Natural killer cell (primary cell): ENCODE results near the gene KPNB1. TPM values are rescaled to one million over a fixed set of nuclear protein-coding genes. Genes with fewer than 3 reads are reported as not detected.

Source experiments
- ATAC-seq, 3 donors: fragments of 150-1000 bp in 2 of 3; fragments of 200-7000 bp in 1 of 3; cut with Tn5 transposase; 1 replicate in 1 of 3; 2 replicates in 2 of 3; pipeline ENCODE4 v1.10.0; 2021; ENCODE audit warnings: mild to moderate bottlenecking in 2 of 3, moderate library complexity in 2 of 3
- DNase-seq, 2 donors: peaks; one replicate each; pipeline versions ENCODE4 v3.0.0 to v3.0.0-alpha.2; 2013 to 2021; ENCODE audit warnings: mixed read lengths in 1 of 2
- H3K27ac ChIP-seq: one replicate; pipeline ENCODE4 v1.5.1; 2013; ENCODE audit warnings: mild to moderate bottlenecking, low read length
- H3K27me3 ChIP-seq: one replicate; pipeline ENCODE4 v1.6.1; 2013; ENCODE audit warnings: low read length; ENCODE audit not compliant: control insufficient read depth, insufficient read depth
- H3K36me3 ChIP-seq: one replicate; pipeline ENCODE4 v1.6.1; 2013; ENCODE audit warnings: low read length; ENCODE audit not compliant: control insufficient read depth, insufficient read depth
- H3K4me1 ChIP-seq: one replicate; pipeline ENCODE4 v1.6.1; 2013; ENCODE audit warnings: low read length; ENCODE audit not compliant: control insufficient read depth, insufficient read depth
- H3K4me3 ChIP-seq: one replicate; pipeline ENCODE4 v1.5.1; 2013; ENCODE audit warnings: low read length
- H3K9me3 ChIP-seq: one replicate; pipeline ENCODE4 v1.6.1; 2013; ENCODE audit warnings: low read length; ENCODE audit not compliant: control insufficient read depth, insufficient read depth
- H3K27ac Mint-ChIP-seq, 2 donors: one replicate each; pipeline ENCODE4 v1.8.0; 2022; ENCODE audit warnings: mild to moderate bottlenecking in 2 of 2, mixed read lengths in 2 of 2, moderate library complexity in 1 of 2
- H3K27me3 Mint-ChIP-seq, 2 donors: one replicate each; pipeline ENCODE4 v1.8.0; 2022; ENCODE audit warnings: low read depth in 2 of 2, mixed read lengths in 2 of 2
- H3K36me3 Mint-ChIP-seq: one replicate; pipeline ENCODE4 v1.8.0; 2022; ENCODE audit warnings: mixed read lengths
- H3K4me1 Mint-ChIP-seq, 2 donors: one replicate each; pipeline ENCODE4 v1.8.0; 2022; ENCODE audit warnings: mixed read lengths in 2 of 2
- H3K4me3 Mint-ChIP-seq: one replicate; pipeline ENCODE4 v1.8.0; 2022; ENCODE audit warnings: mild to moderate bottlenecking, moderate library complexity, mixed read lengths
- H3K9me3 Mint-ChIP-seq, 2 donors: one replicate each; pipeline ENCODE4 v1.8.0; 2022; ENCODE audit warnings: mixed read lengths in 2 of 2
- WGBS: methylation state at CpG from one replicate; pipeline ENCODE4 v1.1.7; 2013; ENCODE audit warnings: missing lambda C conversion rate; ENCODE audit not compliant: insufficient coverage; 5-methylcytosine and 5-hydroxymethylcytosine counted together
- intact Hi-C: fragments of 100-400 bp; cut with micrococcal nuclease; formaldehyde crosslinking; loops from one replicate; pipeline ENCODE4 v1.14.2; 2022
- total RNA-seq, 4 donors: library from RNA; stranded (reverse); fragments of 120-200 nt in 1 of 4; gene quantifications; one replicate each; pipeline versions ENCODE4 v1.2.3 to v1.2.4, GENCODE V29; 2013 to 2022
- TF ChIP-seq, protein P1 (sequence below): fragments of 200-600 bp; IDR thresholded peaks from one replicate; pipeline ENCODE4 v1.8.0; 2022; ENCODE audit warnings: antibody characterized with exemption

KPNB1 gene
- total RNA-seq, 3 donors from 2014 or later (not counting 1 experiment from before 2014, with no cell fraction given): 236 to 273 (median 259) TPM

DNA sequence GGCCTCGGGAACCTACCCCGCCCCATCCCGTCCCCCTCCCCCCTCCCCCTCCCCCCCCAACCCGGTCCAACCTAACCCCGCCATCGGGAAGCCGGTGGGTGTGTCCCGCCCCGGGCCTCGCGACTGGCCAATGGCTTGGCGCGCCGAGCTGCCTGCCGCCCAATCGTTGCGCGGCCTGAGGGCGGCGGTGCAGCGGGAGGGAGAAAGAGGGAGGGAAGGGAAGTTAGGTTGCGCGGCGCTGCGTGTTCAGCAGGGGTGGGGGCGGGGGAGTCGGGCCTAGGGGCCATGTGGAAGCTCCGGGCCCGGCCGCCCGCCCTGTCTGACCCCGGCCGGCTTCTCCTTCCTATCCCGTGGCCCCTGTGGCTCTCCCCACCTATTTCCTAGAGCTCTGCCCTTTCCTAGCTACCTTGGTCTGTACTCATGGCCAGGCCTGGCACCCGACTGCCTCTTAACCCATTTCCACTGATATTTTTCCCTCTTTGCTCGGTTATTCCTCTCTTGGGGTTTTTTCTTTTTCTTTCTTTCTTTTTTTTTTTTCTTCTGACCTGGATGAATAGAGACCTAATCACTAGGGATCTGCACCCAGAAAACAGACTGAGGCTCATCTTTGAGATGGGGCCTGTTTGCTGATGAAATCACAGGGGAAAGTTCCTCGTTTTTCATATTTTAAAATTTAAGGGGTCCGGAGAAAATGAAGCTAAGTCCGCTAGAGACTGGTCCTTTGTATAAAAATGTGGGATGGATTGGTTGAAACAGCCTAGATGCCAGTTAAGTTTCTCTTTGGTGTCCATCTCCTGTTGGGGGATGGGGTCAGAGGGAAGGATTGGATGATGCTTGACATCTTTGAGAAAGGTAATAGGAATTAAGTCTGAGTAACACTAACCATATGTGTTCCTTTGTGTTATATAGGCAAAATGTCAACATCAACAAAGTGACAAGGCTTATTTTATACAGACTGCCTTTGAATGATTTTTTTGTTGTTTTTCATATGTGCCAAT lies 1.1 kb downstream of the KPNB1 start:
- intact Hi-C loops: no loop called here
- H3K4me3 ChIP-seq: peak overlapping the region; percentile 84
- ATAC-seq: peak; percentile 46 to 65 (median 50)
- DNase-seq: peak; percentile 81 to 94
- TF ChIP-seq, protein P1, sequence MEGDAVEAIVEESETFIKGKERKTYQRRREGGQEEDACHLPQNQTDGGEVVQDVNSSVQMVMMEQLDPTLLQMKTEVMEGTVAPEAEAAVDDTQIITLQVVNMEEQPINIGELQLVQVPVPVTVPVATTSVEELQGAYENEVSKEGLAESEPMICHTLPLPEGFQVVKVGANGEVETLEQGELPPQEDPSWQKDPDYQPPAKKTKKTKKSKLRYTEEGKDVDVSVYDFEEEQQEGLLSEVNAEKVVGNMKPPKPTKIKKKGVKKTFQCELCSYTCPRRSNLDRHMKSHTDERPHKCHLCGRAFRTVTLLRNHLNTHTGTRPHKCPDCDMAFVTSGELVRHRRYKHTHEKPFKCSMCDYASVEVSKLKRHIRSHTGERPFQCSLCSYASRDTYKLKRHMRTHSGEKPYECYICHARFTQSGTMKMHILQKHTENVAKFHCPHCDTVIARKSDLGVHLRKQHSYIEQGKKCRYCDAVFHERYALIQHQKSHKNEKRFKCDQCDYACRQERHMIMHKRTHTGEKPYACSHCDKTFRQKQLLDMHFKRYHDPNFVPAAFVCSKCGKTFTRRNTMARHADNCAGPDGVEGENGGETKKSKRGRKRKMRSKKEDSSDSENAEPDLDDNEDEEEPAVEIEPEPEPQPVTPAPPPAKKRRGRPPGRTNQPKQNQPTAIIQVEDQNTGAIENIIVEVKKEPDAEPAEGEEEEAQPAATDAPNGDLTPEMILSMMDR: no peak
- peaks cover 17% of the 10 kb centered on the region for H3K4me1 ChIP-seq
- H3K9me3 ChIP-seq: no peaks in the 10 kb centered on the region
- peaks cover 47 to 55% of the 10 kb centered on the region in 2 donors for H3K4me1 Mint-ChIP-seq
- H3K27ac ChIP-seq: peak overlapping the region; percentile 74
- H3K27me3 ChIP-seq: no peaks in the 10 kb centered on the region
- H3K27me3 Mint-ChIP-seq: no peaks in the 10 kb centered on the region
- peaks cover 39% of the 10 kb centered on the region for H3K36me3 ChIP-seq
- H3K36me3 Mint-ChIP-seq: peaks cover 7% of the 10 kb centered on the region
- WGBS: 2% methylated on average over 35 of the region's 39 CpGs
- peak overlapping the region; percentile 90 to 97 for H3K27ac Mint-ChIP-seq
- no peaks in the 10 kb centered on the region for H3K9me3 Mint-ChIP-seq
- peak overlapping the region; percentile 94 for H3K4me3 Mint-ChIP-seq

DNA sequence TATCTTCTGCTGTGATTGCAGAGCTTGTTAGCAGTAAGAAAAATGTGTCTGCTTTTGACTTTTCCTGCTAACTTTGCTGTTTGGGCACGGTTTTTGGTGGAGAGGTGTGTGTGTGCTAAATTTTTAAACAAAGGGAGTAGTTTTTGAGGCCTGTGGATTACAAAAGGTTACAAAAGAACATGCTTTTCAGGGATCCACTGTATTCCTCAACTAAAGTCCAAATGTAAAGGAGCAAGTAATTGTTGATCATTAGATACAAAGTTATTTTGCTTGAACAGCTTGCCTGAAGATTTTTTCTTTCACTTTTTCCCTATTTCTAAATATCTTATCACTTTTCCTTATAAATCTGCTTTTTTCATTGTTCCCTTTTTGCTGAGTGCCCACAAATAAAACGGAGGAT lies 2.0 kb downstream of the KPNB1 start:
- no peaks in the 10 kb centered on the region for H3K9me3 ChIP-seq
- Mint-ChIP-seq H3K4me3 (peak overlapping the region; percentile 94), H3K27me3 (no peaks in the 10 kb centered on the region), H3K36me3 (peaks cover 8% of the 10 kb centered on the region), H3K9me3 (no peaks in the 10 kb centered on the region), H3K4me1 (peaks cover 47 to 57% of the 10 kb centered on the region in 2 donors), H3K27ac (peak overlapping the region; percentile 90 to 97)
- intact Hi-C loops: no loop called here
- no peak overlapping the region for H3K27ac ChIP-seq
- 53% methylated on average over 2 of the region's 2 CpGs for WGBS
- no peaks in the 10 kb centered on the region for H3K27me3 ChIP-seq
- no peak for DNase-seq
- TF ChIP-seq, protein P1: no peak
- H3K4me1 ChIP-seq: peaks cover 17% of the 10 kb centered on the region
- ATAC-seq: no peak
- no peak overlapping the region for H3K4me3 ChIP-seq
- H3K36me3 ChIP-seq: peaks cover 46% of the 10 kb centered on the region

DNA sequence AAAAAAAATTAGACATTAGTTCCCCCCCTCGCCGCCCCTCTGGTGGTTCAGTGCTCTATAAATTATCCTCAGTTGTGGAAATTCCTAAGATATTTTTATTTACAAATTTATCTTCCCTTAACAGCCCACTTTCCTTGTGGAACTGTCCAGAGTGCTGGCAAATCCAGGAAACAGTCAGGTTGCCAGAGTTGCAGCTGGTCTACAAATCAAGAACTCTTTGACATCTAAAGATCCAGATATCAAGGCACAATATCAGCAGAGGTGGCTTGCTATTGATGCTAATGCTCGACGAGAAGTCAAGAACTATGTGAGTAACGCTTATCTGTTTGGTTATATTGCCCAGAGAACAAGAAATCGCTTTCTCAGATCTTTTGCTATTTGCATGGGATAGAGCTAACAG lies 2.9 kb downstream of the KPNB1 start:
- intact Hi-C loops: no loop called here
- Histone ChIP-seq H3K4me3 (no peak overlapping the region), H3K9me3 (no peaks in the 10 kb centered on the region), H3K36me3 (peaks cover 55% of the 10 kb centered on the region), H3K27ac (no peak overlapping the region), H3K4me1 (peaks cover 17% of the 10 kb centered on the region), H3K27me3 (no peaks in the 10 kb centered on the region)
- 78% methylated on average over 5 of the region's 6 CpGs for WGBS
- H3K27me3 Mint-ChIP-seq: no peaks in the 10 kb centered on the region
- no peak overlapping the region for H3K4me3 Mint-ChIP-seq
- ATAC-seq (no peak), DNase-seq (no peak)
- TF ChIP-seq, protein P1: no peak
- H3K36me3 Mint-ChIP-seq: peaks cover 16% of the 10 kb centered on the region
- H3K9me3 Mint-ChIP-seq: no peaks in the 10 kb centered on the region
- peak overlapping the region; percentile 90 to 97 for H3K27ac Mint-ChIP-seq
- H3K4me1 Mint-ChIP-seq: peaks cover 47 to 57% of the 10 kb centered on the region in 2 donors
